Glutamatergic neuron (in vitro differentiated cells): ENCODE measurements around the gene SMAD6. TPM values are rescaled to one million over a fixed set of nuclear protein-coding genes. Genes with fewer than 3 reads are reported as not detected.

ENCODE experiments used
- DNase-seq: peaks from one replicate; pipeline ENCODE4 v3.0.0; 2022
- H3K27ac Mint-ChIP-seq: one replicate; pipeline ENCODE4 v1.8.0; 2020; ENCODE audit warnings: mild to moderate bottlenecking, mixed read lengths, inconsistent platforms; ENCODE audit not compliant: unreplicated experiment
- H3K27me3 Mint-ChIP-seq: one replicate; pipeline ENCODE4 v1.8.0; 2020; ENCODE audit warnings: mild to moderate bottlenecking, moderate library complexity, mixed read lengths, inconsistent platforms; ENCODE audit not compliant: unreplicated experiment
- H3K36me3 Mint-ChIP-seq: one replicate; pipeline ENCODE4 v1.8.0; 2020; ENCODE audit warnings: mild to moderate bottlenecking, mixed read lengths, inconsistent platforms; ENCODE audit not compliant: unreplicated experiment
- H3K4me1 Mint-ChIP-seq: one replicate; pipeline ENCODE4 v1.8.0; 2020; ENCODE audit warnings: mild to moderate bottlenecking, low read depth, mixed read lengths, inconsistent platforms; ENCODE audit not compliant: unreplicated experiment
- H3K4me3 Mint-ChIP-seq: one replicate; pipeline ENCODE4 v1.8.0; 2020; ENCODE audit warnings: mild to moderate bottlenecking, mixed read lengths, inconsistent platforms; ENCODE audit not compliant: unreplicated experiment
- H3K9me3 Mint-ChIP-seq: one replicate; pipeline ENCODE4 v1.8.0; 2020; ENCODE audit warnings: mild to moderate bottlenecking, moderate library complexity, mixed read lengths, inconsistent platforms; ENCODE audit not compliant: unreplicated experiment
- total RNA-seq: library from RNA; stranded (reverse); fragmentation: NEBNext Ultra II Directional; extraction: Animal tissue kit (Norgen Biotek cat#: 25700); gene quantifications from one replicate; pipeline ENCODE4 v1.2.1, GENCODE V29; 2021; ENCODE audit not compliant: unreplicated experiment
- TF ChIP-seq, protein P1 (sequence below): fragments of 200-600 bp; sonication (generic); IDR thresholded peaks from one replicate; pipeline ENCODE4 v1.5.0; 2021; ENCODE audit not compliant: partially characterized antibody, unreplicated experiment

The SMAD6 gene
- total RNA-seq, 1 donor from 2014 or later, result 0.83 TPM

DNA sequence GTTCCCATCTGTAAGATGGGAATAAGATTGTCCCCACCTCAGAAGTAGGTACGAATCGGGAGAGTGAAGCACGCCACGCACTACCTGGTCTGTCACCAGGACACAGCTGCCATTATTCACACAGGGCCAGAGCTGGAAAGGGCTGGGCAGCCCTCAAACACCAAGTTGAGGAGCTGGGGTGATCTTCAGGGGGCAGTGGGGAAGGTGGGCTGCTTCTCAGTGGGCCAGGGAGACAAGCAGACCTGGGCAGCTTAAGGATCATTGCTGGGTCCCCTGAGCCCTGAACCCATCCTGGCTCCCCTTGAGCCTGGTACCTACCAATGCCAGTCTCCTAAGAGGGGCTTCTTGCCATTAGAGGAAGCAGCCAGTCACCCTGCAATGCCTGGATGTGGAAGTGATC lies 82.1 kb downstream of the SMAD6 start:
- H3K27ac Mint-ChIP-seq, result no peak overlapping the region
- no peaks in the 10 kb centered on the region for H3K36me3 Mint-ChIP-seq
- H3K9me3 Mint-ChIP-seq, result peaks cover 2% of the 10 kb centered on the region

GRCh38 chr15:66785637-66786036 lies 83.6 kb downstream of the SMAD6 start:
- TF ChIP-seq, protein P1, sequence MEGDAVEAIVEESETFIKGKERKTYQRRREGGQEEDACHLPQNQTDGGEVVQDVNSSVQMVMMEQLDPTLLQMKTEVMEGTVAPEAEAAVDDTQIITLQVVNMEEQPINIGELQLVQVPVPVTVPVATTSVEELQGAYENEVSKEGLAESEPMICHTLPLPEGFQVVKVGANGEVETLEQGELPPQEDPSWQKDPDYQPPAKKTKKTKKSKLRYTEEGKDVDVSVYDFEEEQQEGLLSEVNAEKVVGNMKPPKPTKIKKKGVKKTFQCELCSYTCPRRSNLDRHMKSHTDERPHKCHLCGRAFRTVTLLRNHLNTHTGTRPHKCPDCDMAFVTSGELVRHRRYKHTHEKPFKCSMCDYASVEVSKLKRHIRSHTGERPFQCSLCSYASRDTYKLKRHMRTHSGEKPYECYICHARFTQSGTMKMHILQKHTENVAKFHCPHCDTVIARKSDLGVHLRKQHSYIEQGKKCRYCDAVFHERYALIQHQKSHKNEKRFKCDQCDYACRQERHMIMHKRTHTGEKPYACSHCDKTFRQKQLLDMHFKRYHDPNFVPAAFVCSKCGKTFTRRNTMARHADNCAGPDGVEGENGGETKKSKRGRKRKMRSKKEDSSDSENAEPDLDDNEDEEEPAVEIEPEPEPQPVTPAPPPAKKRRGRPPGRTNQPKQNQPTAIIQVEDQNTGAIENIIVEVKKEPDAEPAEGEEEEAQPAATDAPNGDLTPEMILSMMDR, result no peak
- H3K36me3 Mint-ChIP-seq, result no peaks in the 10 kb centered on the region
- H3K4me1 Mint-ChIP-seq, result peaks cover 2% of the 10 kb centered on the region
- DNase-seq, result no peak
- no peak overlapping the region for H3K4me3 Mint-ChIP-seq
- H3K27ac Mint-ChIP-seq, result no peak overlapping the region
- H3K27me3 Mint-ChIP-seq, result no peaks in the 10 kb centered on the region
- H3K9me3 Mint-ChIP-seq, result peaks cover 2% of the 10 kb centered on the region

More for the DNA sequence above, 82.1 kb downstream of the SMAD6 start:
- H3K4me1 Mint-ChIP-seq, result peaks cover 2% of the 10 kb centered on the region
- H3K4me3 Mint-ChIP-seq, result no peak overlapping the region
- no peak for DNase-seq
- TF ChIP-seq, protein P1, result no peak
- H3K27me3 Mint-ChIP-seq, result no peaks in the 10 kb centered on the region

- Mint-ChIP-seq H3K4me1 (peaks cover 2% of the 10 kb centered on the region), H3K27ac (no peak overlapping the region), H3K4me3 (no peak overlapping the region), H3K36me3 (no peaks in the 10 kb centered on the region), H3K9me3 (peaks cover 2% of the 10 kb centered on the region), H3K27me3 (no peaks in the 10 kb centered on the region)
- TF ChIP-seq, protein P1, result no peak
- DNase-seq, result no peak
Measured at GRCh38 chr15:66786222-66786621, 84.2 kb downstream of the SMAD6 start.

DNA sequence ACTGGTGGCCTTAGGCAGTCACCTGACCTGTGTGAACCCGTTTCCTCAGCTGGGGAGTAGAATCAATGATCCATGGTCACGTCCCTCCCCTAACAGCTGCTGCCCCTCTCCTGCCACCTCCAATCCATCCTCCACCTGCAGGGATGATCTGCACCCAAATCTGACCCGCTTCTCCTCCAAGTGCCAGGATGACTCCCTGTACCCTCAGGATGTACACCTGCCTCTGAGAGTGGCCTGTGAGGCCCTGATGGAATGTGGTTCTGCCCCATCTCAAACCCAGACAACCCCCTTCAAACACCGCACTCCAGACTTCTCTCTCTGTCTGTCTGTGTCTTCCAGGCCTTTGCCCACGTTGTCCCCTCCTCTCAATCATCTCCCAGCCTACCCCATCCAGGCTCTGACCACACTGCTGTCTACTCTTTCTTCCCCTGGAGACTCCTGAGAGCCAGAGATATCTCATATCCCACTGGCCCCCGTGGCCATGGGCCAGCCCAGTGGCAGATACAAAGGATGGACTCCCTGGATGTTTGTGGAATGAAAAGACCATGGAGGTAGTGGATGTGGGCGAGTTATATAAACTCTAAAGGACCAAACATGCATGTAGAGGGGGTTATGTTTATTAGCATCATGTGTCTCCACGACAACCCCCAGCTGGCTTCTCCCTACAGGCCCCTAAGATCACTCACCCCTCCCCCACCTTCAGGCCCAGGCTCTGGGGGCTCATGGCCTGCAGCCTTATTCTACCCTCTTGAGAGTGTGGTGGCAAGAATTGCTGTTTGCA lies 84.9 kb downstream of the SMAD6 start:
- Mint-ChIP-seq H3K27me3 (no peaks in the 10 kb centered on the region), H3K4me3 (no peak overlapping the region), H3K36me3 (no peaks in the 10 kb centered on the region), H3K9me3 (peaks cover 2% of the 10 kb centered on the region), H3K27ac (no peak overlapping the region), H3K4me1 (peaks cover 2% of the 10 kb centered on the region)
- DNase-seq, result no peak
- TF ChIP-seq, protein P1, result no peak

- peaks cover 2% of the 10 kb centered on the region for H3K4me1 Mint-ChIP-seq
- peaks cover 2% of the 10 kb centered on the region for H3K9me3 Mint-ChIP-seq
- TF ChIP-seq, protein P1, result no peak
- H3K27ac Mint-ChIP-seq, result no peak overlapping the region
- no peaks in the 10 kb centered on the region for H3K27me3 Mint-ChIP-seq
- H3K4me3 Mint-ChIP-seq, result no peak overlapping the region
- no peak for DNase-seq
- no peaks in the 10 kb centered on the region for H3K36me3 Mint-ChIP-seq
Measured at GRCh38 chr15:66787489-66787871, 85.4 kb downstream of the SMAD6 start.
